ENCODE results near the gene TMEM203.
A peak's percentile ranks its signal among the peaks of the same experiment; 100 is the strongest.

The TMEM203 gene

DNA sequence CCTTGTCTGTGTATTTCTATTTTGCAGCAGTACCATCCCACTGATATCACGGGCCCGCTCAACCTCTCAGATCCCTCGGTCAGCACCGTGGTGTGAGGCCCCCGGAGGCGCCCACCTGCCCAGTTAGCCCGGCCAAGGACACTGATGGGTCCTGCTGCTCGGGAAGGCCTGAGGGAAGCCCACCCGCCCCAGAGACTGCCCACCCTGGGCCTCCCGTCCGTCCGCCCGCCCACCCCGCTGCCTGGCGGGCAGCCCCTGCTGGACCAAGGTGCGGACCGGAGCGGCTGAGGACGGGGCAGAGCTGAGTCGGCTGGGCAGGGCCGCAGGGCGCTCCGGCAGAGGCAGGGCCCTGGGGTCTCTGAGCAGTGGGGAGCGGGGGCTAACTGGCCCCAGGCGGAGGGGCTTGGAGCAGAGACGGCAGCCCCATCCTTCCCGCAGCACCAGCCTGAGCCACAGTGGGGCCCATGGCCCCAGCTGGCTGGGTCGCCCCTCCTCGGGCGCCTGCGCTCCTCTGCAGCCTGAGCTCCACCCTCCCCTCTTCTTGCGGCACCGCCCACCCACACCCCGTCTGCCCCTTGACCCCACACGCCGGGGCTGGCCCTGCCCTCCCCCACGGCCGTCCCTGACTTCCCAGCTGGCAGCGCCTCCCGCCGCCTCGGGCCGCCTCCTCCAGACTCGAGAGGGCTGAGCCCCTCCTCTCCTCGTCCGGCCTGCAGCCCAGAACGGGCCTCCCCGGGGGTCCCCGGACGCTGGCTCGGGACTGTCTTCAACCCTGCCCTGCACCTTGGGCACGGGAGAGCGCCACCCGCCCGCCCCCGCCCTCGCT is 37.5 kb downstream of the TMEM203 start:
- in situ Hi-C loops (cut with MboI; ENCODE audit: low sequenced_read_pairs, unreplicated experiment) = no loop called here
- peak; percentile 59 for DNase-seq (ENCODE audit: low spot score)
- TF ChIP-seq CTCF (IDR thresholded peaks at IDR 0.05; ENCODE audit: borderline replicate concordance, control extremely low read depth, extremely low read depth, insufficient read depth, missing control alignments) = no peak

GRCh38 chr9:137167277-137167746 is 38.1 kb downstream of the TMEM203 start:
- in situ Hi-C loops (cut with MboI; ENCODE audit: low sequenced_read_pairs, unreplicated experiment) = no loop called here
- no peak for TF ChIP-seq CTCF (IDR thresholded peaks at IDR 0.05; ENCODE audit: borderline replicate concordance, control extremely low read depth, extremely low read depth, insufficient read depth, missing control alignments)
- no peak for DNase-seq (ENCODE audit: low spot score)

- TF ChIP-seq CTCF (IDR thresholded peaks at IDR 0.05; ENCODE audit: borderline replicate concordance, control extremely low read depth, extremely low read depth, insufficient read depth, missing control alignments) = no peak
- DNase-seq (ENCODE audit: low spot score) = no peak
- in situ Hi-C loops (cut with MboI; ENCODE audit: low sequenced_read_pairs, unreplicated experiment) = no loop called here
Measured at GRCh38 chr9:137166380-137167229, 38.8 kb downstream of the TMEM203 start.

DNA sequence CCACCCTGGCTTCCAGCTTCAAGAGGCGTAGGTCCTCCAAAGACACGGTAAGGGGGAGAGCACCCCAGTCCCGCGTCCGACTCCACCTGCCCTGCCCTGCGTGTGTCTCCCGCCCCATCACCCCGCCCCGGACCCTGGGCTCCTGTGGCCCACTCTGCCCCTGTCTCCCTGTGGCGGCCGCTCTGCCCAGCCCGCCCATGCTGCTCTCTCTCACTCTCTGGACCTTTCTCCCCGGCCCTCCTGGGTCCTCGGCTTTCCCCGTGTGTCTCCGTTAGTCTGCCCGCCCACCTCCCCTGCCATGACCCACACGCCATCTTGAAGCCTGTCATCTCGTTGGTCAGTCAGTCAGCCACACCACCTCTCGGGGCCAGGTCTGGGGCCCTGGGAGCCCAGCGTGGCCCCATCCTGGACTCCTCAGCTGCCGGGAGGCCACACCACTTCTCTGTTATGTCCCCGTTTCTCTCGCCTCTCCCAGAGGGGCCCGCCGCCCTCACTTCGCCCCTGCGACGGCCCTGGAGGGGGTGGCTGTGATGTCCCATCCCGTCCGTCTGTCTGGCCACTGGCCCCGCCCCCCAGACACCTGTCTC is 40.1 kb downstream of the TMEM203 start:
- TF ChIP-seq CTCF (IDR thresholded peaks at IDR 0.05; ENCODE audit: borderline replicate concordance, control extremely low read depth, extremely low read depth, insufficient read depth, missing control alignments) = no peak
- no peak for DNase-seq (ENCODE audit: low spot score)
- in situ Hi-C loops (cut with MboI; ENCODE audit: low sequenced_read_pairs, unreplicated experiment) = no loop called here

DNA sequence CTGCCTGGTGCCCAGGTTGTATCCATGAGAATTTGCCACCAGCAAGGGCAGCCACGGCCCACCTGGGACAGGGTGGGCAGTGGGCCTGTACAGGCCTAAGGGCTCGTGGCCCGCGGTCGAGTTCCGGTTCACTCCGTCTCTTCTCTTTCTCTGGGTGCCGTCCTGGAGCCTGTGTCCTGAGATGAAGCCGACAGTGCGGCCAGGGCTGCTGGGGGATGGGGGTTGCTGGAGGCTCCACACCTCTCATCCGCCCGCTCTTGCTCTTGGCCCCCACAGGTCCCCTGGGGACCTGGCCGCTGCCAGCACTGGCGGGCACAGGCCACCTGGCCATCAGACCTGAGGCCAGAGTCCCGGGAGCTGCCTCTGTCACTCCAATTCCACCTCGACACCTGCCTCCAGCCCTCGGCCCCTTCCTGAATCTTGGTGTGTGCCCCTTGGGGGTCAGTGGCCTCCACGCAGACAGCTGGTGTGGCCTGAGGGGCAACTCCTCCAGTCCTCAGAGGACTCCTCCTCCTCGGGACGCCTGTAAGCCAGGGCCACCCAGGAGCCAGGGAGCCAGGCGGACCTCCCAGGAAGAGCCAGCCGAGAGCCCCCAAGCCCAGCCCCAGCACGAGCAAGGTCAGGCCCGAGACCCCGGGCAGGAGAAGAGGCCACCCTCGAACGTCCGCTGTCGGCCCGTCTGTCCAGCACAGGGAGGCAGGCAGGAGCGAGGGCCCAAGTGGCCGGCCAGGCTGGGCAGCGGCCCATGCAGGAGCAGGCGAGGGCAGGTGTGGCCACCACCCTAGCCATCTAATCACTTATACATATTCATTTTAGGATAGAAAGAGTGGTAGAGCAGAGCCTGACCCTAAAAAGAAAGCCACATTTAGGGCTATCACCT is 40.8 kb downstream of the TMEM203 start:
- no peak for DNase-seq (ENCODE audit: low spot score)
- in situ Hi-C loops (cut with MboI; ENCODE audit: low sequenced_read_pairs, unreplicated experiment) = no loop called here

More for the DNA sequence above, 40.8 kb downstream of the TMEM203 start:
- TF ChIP-seq CTCF (IDR thresholded peaks at IDR 0.05; ENCODE audit: borderline replicate concordance, control extremely low read depth, extremely low read depth, insufficient read depth, missing control alignments) = no peak

Measured in GM13976 (cell line).